ENCODE data around the gene LACTB. TPM values are rescaled to one million over a fixed set of nuclear protein-coding genes. Genes with fewer than 3 reads are reported as not detected.

Gene LACTB
- total and polyA plus RNA-seq, 10 of the 15 experiments (the other 5 are each of a cell fraction or from before 2014, with no cell fraction given): 5.0 to 35.3 (median 16.6) TPM

GRCh38 chr15:63076714-63077046 is 45.0 kb upstream of the LACTB start:
- H3K27me3 ChIP-seq (replicated peaks in 1 of 2; ENCODE audit: control insufficient read depth in 2 of 2, insufficient read depth in 2 of 2, low read length in 1 of 2): no peaks in the 10 kb centered on the region
- in situ Hi-C loops (cut with MboI) (no loop called here), intact Hi-C loops (cut with micrococcal nuclease; ENCODE audit: unreplicated experiment) (no loop called here)
- RAD21 ChIA-PET (ENCODE audit: unreplicated experiment): no interaction called here
- H3K79me2 ChIP-seq (ENCODE audit: control insufficient read depth, insufficient read depth, low read length): no peaks in the 10 kb centered on the region
- DNase-seq (ENCODE audit: low read depth, low spot score) (no peak), ATAC-seq (no peak), FAIRE-seq (no peak)
- H2AFZ ChIP-seq (ENCODE audit: control insufficient read depth, low read depth, low read length): no peak overlapping the region
- no peak overlapping the region for H3K4me3 ChIP-seq
- H4K20me1 ChIP-seq (ENCODE audit: control insufficient read depth, insufficient read depth): no peaks in the 10 kb centered on the region; the same call in 1 of the 2 replicates
- no TSS peak for BruUV-seq (replicated peaks)
- no peak overlapping the region for H3K4me2 ChIP-seq (ENCODE audit: control insufficient read depth, insufficient read depth)
- no peak overlapping the region for H3K9ac ChIP-seq (ENCODE audit: control insufficient read depth, insufficient read depth, low read length)
- WGBS (ENCODE audit: insufficient coverage, insufficient replicate concordance, low lambda C conversion rate, missing lambda C conversion rate): 77% methylated on average over 4 of the region's 4 CpGs
- POLR2A ChIA-PET: no interaction called here
- H3K27ac ChIP-seq (ENCODE audit: control insufficient read depth, insufficient read depth): no peak overlapping the region
- CTCF ChIA-PET: interaction anchor here (1.1 kb wide), 1 partner anchor 29 kb away, joined by 4 read pairs; no protein-coding TSS in a partner anchor
- TF ChIP-seq RELA (IDR thresholded peaks at IDR 0.05; ENCODE audit: borderline replicate concordance, partially characterized antibody): no peak
- TF ChIP-seq CHD1 (IDR thresholded peaks at IDR 0.05; ENCODE audit: low read depth, low read length): no peak
- no peak for TF ChIP-seq KAT2A (conservative IDR thresholded peaks at IDR 0.05; ENCODE audit: control insufficient read depth, low read depth, low read length)
- no peak for TF ChIP-seq TCF7 (IDR thresholded peaks at IDR 0.05; ENCODE audit: borderline replicate concordance)
- TF ChIP-seq PRDM15 (CRISPR knock-in tag; IDR thresholded peaks at IDR 0.05): no peak
- no peaks in the 10 kb centered on the region for H3K36me3 ChIP-seq (ENCODE audit: control insufficient read depth in 2 of 2, insufficient read depth in 2 of 2, low read length in 1 of 2)
- SMC1A ChIA-PET (ENCODE audit: uncharacterized antibody, unreplicated experiment): no interaction called here
- peaks cover 9% of the 10 kb centered on the region for H3K4me1 ChIP-seq (ENCODE audit: control insufficient read depth, insufficient read depth, low read length)
- no peaks in the 10 kb centered on the region for H3K9me3 ChIP-seq (replicated peaks; ENCODE audit: control insufficient read depth, insufficient read depth, low read length)
